Mucosa of stomach (tissue), 1 donor: Measurements from ENCODE around the gene REPS2.

Experiments
- H3K27me3 ChIP-seq: one replicate; pipeline ENCODE4 v1.7.0; 2013; ENCODE audit warnings: mild to moderate bottlenecking, low read length; ENCODE audit not compliant: control insufficient read depth, insufficient read depth
- H3K36me3 ChIP-seq: one replicate; pipeline ENCODE4 v1.7.0; 2013; ENCODE audit warnings: low read length; ENCODE audit not compliant: control insufficient read depth, insufficient read depth
- H3K4me1 ChIP-seq: one replicate; pipeline ENCODE4 v1.7.0; 2013; ENCODE audit warnings: mild to moderate bottlenecking, low read length; ENCODE audit not compliant: control insufficient read depth, insufficient read depth
- H3K4me3 ChIP-seq: one replicate; pipeline ENCODE4 v1.7.0; 2013; ENCODE audit warnings: low read length
- H3K9ac ChIP-seq: one replicate; pipeline ENCODE4 v1.7.0; 2013; ENCODE audit warnings: mild to moderate bottlenecking, low read length, moderate library complexity
- H3K9me3 ChIP-seq: one replicate; pipeline ENCODE4 v1.7.0; 2013; ENCODE audit warnings: mild to moderate bottlenecking, low read length, moderate library complexity; ENCODE audit not compliant: control insufficient read depth
- donor health status: Pancreatic carcinoma.

REPS2 gene

GRCh38 chrX:17078031-17078720, 131.7 kb downstream of the REPS2 start:
- H3K4me1 ChIP-seq = no peaks in the 10 kb centered on the region
- no peaks in the 10 kb centered on the region for H3K36me3 ChIP-seq
- H3K4me3 ChIP-seq = no peak overlapping the region
- H3K27me3 ChIP-seq = no peaks in the 10 kb centered on the region
- no peaks in the 10 kb centered on the region for H3K9me3 ChIP-seq
- no peak overlapping the region for H3K9ac ChIP-seq

GRCh38 chrX:17081511-17081910, 135.1 kb downstream of the REPS2 start:
- Histone ChIP-seq H3K36me3 (no peaks in the 10 kb centered on the region), H3K4me1 (no peaks in the 10 kb centered on the region), H3K27me3 (no peaks in the 10 kb centered on the region), H3K4me3 (no peak overlapping the region), H3K9me3 (no peaks in the 10 kb centered on the region), H3K9ac (no peak overlapping the region)

DNA sequence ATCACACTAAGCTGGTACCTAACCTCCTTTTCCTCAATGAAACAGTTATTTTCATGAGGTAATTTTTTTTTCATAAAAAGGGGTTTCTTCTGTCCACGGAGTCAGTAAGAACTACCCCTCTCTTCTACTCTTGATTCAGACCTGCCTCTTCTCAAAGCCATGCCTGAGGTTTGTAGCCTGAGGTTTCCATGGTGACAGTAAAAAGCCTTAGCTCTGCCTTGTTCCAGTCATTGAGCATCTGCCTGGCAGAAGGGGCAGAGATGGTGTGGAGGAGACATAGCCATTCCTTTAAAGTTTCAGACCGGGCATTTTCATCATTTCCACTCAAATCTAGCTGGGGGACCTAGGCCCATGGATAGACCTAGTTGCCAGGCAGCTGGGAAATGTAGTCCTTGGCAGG, 135.5 kb downstream of the REPS2 start:
- no peak overlapping the region for H3K4me3 ChIP-seq
- no peaks in the 10 kb centered on the region for H3K27me3 ChIP-seq
- H3K4me1 ChIP-seq = no peaks in the 10 kb centered on the region
- no peaks in the 10 kb centered on the region for H3K36me3 ChIP-seq
- no peak overlapping the region for H3K9ac ChIP-seq
- H3K9me3 ChIP-seq = no peaks in the 10 kb centered on the region

DNA sequence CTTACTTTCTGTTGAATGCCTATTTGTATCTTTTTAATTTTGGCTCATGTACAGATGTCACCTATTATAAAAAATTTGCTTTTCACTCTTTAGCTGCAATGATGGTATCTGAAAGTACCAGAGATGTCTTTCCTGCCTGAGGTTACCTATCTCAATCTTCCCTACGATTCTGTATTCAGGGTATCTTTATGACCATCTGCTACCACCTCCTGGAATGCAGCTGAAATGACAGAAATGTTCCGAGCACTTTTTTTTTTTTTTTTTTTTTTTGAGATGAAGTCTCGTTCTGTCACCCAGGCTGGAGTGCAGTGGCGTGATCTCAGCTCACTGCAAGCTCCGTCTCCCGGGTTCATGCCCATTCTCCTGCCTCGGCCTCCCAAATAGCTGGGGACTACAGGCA, 136.4 kb downstream of the REPS2 start:
- no peak overlapping the region for H3K4me3 ChIP-seq
- no peaks in the 10 kb centered on the region for H3K27me3 ChIP-seq
- no peaks in the 10 kb centered on the region for H3K4me1 ChIP-seq
- no peak overlapping the region for H3K9ac ChIP-seq
- no peaks in the 10 kb centered on the region for H3K9me3 ChIP-seq
- no peaks in the 10 kb centered on the region for H3K36me3 ChIP-seq

DNA sequence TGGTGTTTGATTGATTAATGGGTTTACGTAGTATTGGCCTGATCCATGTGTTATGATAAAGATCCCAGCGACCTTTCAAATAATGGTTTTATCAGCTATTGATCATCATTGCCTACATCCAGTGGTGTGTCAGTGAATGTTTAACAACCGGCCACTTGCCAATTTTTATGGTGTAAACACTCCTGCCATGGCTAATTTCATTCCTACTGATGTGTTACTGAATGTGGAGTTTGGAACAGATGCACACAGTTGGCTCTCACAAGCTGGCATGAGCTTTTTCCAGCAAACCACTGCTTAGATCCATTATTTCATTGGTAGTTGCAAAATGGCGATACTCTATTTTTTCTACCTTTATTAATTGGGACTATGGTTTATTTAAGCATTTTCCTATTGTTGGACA, 139.9 kb downstream of the REPS2 start:
- no peaks in the 10 kb centered on the region for H3K4me1 ChIP-seq
- H3K4me3 ChIP-seq = no peak overlapping the region
- H3K36me3 ChIP-seq = no peaks in the 10 kb centered on the region
- H3K27me3 ChIP-seq = no peaks in the 10 kb centered on the region
- H3K9me3 ChIP-seq = no peaks in the 10 kb centered on the region
- no peak overlapping the region for H3K9ac ChIP-seq

DNA sequence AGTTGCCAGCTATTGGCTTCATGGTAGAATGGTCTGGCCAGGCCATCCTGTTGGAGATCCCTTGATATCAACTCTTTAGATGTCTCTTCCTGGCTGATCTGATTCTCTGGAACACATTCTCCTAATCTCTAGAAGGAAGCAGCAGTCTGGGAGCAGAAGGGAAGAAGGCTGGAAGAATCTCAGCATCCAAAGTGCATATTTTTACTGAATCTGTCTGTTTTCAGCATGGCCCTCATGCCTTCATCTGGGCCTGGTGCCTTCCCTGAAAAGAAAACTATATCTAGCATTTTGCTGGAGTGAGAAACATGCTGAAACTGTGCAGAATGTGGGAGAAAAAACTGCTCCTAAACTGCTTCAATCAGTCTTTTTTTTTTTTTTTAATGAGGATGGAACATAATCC, 148.7 kb downstream of the REPS2 start:
- no peaks in the 10 kb centered on the region for H3K9me3 ChIP-seq
- H3K4me1 ChIP-seq = no peaks in the 10 kb centered on the region
- H3K4me3 ChIP-seq = no peak overlapping the region
- no peak overlapping the region for H3K9ac ChIP-seq
- H3K27me3 ChIP-seq = no peaks in the 10 kb centered on the region
- H3K36me3 ChIP-seq = no peaks in the 10 kb centered on the region

- no peaks in the 10 kb centered on the region for H3K27me3 ChIP-seq
- no peak overlapping the region for H3K4me3 ChIP-seq
- no peak overlapping the region for H3K9ac ChIP-seq
- no peaks in the 10 kb centered on the region for H3K4me1 ChIP-seq
- H3K9me3 ChIP-seq = no peaks in the 10 kb centered on the region
- no peaks in the 10 kb centered on the region for H3K36me3 ChIP-seq
Measured at GRCh38 chrX:17098516-17099247, 152.2 kb downstream of the REPS2 start.

- Histone ChIP-seq H3K4me3 (no peak overlapping the region), H3K27me3 (no peaks in the 10 kb centered on the region), H3K4me1 (no peaks in the 10 kb centered on the region), H3K9me3 (no peaks in the 10 kb centered on the region), H3K36me3 (no peaks in the 10 kb centered on the region), H3K9ac (no peak overlapping the region)
Measured at GRCh38 chrX:17104433-17104832, 158.0 kb downstream of the REPS2 start.

DNA sequence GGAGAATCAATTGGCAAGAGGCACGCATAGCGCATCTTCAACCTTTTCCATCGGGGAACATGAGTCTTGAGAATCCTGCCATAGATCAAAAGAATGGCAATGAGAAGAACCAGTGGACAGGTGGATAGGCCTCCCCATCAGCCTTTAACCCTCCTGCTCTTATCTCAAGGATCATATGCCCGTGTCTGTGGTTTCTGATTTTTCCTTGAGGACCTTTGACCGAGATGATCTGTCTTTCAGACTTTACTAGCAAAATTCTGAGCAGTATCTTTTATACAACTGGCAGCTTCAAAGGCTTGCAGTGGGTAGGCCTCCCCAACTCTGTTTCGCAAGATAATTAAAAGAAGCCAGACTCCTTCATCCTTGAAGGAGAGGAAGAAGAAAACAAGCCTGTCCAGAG, 174.4 kb downstream of the REPS2 start:
- H3K9ac ChIP-seq = no peak overlapping the region
- no peaks in the 10 kb centered on the region for H3K4me1 ChIP-seq
- no peak overlapping the region for H3K4me3 ChIP-seq
- H3K9me3 ChIP-seq = no peaks in the 10 kb centered on the region
- no peaks in the 10 kb centered on the region for H3K36me3 ChIP-seq
- no peaks in the 10 kb centered on the region for H3K27me3 ChIP-seq

DNA sequence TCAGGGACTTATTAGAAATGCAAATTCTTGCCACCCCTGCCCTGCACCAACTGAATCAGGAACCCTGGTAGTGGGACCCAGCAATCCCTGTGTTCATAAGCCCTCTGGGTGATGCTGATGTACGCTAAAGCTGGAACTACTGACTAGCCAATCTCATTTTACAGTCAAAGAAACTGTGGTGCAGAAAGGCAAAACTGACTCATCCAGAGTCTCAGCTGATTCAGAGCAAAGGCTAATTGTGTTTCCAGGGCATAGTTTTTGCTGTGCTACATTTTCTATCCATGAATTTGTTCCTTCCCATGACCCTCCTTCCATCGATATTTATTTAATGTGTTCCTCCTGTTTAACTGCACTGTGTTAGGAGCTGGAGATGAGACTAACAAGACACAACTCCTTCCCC, 207.5 kb downstream of the REPS2 start:
- no peaks in the 10 kb centered on the region for H3K27me3 ChIP-seq

DNA sequence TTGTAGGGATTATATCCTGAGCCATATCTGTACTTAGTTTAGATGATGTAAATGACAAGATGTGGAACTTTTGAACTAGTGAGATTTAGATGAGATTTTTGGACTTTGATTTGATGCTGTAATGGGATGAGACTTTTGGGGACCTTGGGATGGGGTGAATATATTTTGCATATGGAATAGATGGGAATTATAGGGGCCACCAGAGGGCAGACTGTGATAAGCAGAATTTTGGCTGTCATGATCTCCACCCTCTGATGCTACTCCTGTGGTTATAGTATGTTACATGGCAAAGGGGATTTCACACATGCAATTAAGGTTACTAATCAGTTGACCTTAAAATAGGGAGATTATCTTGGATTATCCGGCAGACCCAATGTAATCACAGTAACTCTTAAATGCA, 214.5 kb downstream of the REPS2 start:
- Histone ChIP-seq H3K4me1 (no peaks in the 10 kb centered on the region), H3K27me3 (no peaks in the 10 kb centered on the region), H3K9me3 (no peaks in the 10 kb centered on the region), H3K36me3 (no peaks in the 10 kb centered on the region), H3K9ac (no peak overlapping the region), H3K4me3 (no peak overlapping the region)

More for the DNA sequence above, 207.5 kb downstream of the REPS2 start:
- no peak overlapping the region for H3K4me3 ChIP-seq
- H3K9ac ChIP-seq = no peak overlapping the region
- no peaks in the 10 kb centered on the region for H3K4me1 ChIP-seq
- no peaks in the 10 kb centered on the region for H3K36me3 ChIP-seq
- H3K9me3 ChIP-seq = no peaks in the 10 kb centered on the region

- no peaks in the 10 kb centered on the region for H3K27me3 ChIP-seq
- no peaks in the 10 kb centered on the region for H3K9me3 ChIP-seq
- no peaks in the 10 kb centered on the region for H3K4me1 ChIP-seq
- no peak overlapping the region for H3K4me3 ChIP-seq
- H3K36me3 ChIP-seq = no peaks in the 10 kb centered on the region
- no peak overlapping the region for H3K9ac ChIP-seq
Measured at GRCh38 chrX:17161991-17162390, 215.5 kb downstream of the REPS2 start.
